CD4-positive, alpha-beta T cell treated with Interleukin-2 at 100 ng/mL for 4 hours (primary cell): ENCODE measurements around the gene ARF1.
A peak's percentile ranks its signal among the peaks of the same experiment; 100 is the strongest.

Experiments
- DNase-seq: peaks from one replicate; pipeline ENCODE4 v3.0.0-alpha.2; 2020; ENCODE audit warnings: low spot score

Gene ARF1

DNA sequence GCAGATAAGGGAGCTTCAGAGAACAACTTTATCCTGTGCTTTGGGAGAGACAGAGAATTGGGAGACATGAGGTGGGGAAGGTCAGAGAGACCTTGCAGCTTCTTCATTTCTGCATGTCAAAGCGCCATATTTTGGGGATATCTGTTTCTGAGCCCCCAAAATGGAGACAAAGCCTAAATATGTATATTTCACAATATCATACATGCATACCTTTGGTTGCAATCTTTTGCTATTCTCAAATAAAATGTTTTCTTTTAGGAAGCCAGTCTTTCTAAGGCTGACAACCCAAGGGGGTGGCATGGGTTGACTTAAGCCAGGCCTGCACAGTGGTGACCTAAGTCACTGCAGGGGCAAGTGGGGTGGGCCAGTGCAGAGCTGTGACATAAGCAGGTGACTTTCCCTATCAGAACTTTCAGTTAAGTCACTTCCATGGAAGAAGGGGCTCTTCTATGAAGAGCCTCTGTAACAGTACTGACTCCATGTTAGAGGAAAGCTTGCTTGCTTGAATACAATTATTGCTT lies 40.5 kb downstream of the ARF1 start:
- DNase-seq, result no peak

DNA sequence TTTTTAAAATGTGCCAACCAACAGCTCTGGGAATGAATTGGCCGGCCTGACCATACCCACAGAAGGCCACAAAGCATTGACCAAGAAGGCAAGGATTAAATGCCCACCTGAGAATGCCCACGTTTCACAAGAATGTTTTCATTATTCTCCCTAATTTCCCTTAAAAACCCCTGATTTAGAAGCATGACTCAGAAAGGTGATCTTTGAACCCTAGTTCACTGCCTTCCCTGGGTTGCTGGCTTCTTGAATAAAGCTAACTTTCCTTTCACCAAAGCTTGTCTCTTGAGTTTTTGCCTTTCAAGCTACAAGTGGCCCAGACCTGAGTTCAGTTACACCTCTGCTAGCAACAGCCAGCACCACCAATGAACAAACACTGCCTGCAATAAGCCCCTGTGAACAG lies 41.0 kb downstream of the ARF1 start:
- DNase-seq, result no peak

DNA sequence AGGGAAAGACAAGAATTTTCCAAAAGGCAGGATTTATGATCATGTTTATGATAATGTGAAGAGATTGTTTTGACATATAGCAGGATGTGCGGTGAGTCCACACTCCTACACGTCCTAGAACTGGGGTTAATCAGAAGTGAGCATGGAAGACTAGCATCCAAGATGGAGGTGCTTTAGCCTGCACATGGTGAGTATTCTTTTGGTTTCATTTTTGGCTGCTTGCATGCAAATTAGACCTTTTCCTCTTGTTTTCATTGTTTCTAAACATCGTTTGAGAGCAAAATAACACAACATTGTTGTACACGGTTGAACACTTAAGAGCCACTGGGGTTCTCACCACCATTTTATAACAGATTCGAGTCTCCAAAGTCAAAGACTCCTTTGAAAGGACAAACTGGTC lies 42.7 kb downstream of the ARF1 start:
- no peak for DNase-seq

DNA sequence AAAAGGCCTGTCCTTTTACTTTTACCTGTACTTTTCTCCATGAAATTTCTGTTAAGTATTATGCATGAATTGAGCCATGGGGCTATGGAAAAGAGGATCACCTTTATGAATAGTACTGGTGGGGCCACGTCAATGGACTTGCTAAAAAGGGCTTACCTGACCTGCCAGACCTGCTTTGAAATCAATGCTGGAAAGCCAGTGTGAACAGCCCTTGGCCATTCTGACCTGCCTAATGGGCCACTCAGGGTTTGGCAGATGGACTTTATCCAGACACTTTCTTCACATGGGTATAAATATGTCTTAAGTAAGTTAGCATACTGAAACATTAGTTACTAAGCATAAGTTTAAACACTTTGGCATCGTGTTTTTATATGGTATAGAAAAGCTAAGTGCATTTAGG lies 49.3 kb downstream of the ARF1 start:
- no peak for DNase-seq

DNA sequence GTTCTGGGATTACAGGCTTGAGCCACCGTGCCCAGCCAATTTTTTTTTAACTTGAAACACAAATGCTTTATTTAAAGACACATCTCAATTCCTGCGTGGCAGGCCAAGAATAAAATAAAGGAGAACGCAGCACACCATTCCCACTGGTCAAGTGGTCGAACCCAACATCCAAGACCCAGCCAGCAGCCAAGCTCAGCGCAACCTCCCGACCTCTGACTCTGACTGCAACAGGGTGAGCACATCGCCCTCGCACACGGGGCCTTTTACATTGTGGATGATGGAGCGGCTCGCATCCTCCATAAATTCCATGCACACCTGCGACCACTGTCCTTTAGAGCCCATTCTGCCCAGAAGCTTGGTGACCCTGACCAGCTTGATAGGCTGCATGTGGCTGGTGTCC lies 52.1 kb downstream of the ARF1 start:
- DNase-seq, result no peak

DNA sequence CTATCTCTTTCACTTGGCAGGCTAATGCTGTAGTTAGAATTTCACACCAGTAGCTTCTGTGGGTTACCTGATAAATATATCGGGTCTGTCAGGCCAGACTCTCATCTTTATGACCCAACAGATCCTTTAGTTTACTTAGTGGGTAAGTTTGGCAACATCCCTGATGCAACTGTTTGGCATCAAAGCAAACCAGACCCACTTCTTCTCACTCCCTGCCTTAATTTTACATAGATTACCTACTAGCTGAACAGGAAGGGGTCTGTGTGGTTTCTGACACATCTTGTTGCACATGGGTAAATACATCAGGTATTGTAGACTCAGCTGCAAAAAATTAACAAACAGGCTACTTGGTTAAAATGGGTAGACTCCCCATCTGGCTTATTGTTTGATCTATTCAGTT lies 54.4 kb downstream of the ARF1 start:
- DNase-seq, result peak; percentile 10

DNA sequence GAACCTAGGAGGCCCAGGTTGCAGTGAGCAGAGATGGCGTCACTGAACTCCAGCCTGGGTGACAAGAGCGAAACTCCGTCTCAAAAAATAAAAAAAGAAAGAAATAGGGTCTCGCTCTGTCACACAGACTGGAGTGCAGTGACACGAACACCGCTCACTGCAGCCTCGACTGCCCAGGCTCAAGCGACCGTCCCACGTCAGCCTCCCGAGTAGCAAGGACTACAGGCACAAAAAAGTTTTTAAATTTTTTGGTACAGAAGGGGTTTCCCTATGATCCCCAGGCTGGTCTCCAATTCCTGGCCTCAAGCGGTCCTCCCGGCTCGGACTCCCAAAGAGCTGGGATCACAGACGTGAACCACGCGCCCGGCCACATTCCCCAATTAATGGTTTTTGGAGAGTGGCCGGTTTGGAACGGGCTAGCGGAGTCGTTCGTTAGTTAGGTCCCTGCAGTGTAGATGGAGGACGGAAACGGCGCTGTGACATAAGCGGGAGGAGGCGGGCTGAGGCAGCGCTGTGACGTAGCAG lies 57.0 kb downstream of the ARF1 start:
- DNase-seq, result no peak

DNA sequence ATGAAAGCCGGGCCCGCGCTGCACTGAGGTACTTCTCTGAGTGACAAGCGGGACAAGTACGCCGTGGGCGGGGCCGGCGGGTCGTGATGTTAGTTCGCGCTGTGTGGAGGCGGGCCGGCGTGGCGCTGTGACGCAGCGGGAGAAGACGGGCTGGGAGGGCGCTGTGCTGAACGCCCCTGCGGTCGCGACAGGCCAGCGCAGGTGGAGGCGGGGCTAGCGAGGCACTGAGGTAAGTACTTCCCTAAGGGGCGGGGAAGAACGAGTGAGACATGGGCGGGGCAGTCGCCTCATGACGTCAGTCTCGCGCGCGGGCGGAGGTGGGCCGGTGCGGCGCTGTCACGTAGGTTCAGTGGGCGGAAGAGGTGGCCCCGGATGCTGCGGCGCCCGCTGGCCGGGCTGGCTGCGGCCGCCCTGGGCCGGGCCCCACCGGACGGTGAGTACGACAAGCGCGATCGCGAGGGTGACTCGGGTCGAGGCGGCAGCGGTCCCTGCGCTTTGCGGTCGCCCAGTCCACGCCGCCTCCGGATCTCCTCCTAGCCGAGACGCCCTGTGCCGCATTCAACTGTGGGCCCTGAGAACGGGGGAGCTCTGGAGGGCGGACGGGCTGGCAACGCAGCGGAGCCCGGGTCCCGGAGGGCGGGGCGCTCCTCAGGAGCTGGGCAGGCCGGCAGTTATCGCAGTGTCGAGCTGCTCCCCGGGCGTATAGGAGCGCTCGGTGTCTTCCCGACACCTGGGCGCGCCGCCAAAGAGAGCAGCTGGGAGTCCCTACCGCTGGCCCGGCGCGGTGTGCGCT lies 57.6 kb downstream of the ARF1 start, which contains the start of gene GUK1:
TSS of gene GUK1 (plus strand) at position 349 of the 793 bp plus-strand sequence. CDS start at position 373, 24 bp downstream.
- peak; percentile 100 for DNase-seq

DNA sequence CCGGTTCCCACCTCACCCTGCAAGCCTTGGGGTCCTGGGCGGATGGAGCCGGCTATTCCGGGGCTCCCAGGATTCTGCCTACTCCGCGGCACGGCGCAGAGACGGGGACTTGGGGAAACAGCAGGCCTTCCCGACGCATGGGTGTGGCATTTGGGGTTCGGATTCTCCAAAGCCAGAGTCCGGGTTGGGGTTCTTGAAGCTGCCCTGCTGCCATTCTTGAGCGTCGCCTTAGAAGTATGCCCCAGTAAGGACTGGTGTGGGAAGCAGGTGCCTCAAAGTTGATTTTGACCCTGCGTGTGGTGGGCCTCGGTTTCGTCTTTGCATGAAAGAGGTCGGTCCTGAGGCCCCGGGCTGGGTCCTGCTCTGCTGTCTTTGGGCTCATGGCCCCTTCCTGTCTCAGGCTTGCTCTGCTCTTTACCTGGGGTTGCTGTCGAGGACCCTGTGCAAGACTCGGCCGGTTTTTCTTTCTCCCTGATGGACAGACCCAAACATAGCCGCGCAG lies 58.3 kb downstream of the ARF1 start:
- DNase-seq, result no peak

DNA sequence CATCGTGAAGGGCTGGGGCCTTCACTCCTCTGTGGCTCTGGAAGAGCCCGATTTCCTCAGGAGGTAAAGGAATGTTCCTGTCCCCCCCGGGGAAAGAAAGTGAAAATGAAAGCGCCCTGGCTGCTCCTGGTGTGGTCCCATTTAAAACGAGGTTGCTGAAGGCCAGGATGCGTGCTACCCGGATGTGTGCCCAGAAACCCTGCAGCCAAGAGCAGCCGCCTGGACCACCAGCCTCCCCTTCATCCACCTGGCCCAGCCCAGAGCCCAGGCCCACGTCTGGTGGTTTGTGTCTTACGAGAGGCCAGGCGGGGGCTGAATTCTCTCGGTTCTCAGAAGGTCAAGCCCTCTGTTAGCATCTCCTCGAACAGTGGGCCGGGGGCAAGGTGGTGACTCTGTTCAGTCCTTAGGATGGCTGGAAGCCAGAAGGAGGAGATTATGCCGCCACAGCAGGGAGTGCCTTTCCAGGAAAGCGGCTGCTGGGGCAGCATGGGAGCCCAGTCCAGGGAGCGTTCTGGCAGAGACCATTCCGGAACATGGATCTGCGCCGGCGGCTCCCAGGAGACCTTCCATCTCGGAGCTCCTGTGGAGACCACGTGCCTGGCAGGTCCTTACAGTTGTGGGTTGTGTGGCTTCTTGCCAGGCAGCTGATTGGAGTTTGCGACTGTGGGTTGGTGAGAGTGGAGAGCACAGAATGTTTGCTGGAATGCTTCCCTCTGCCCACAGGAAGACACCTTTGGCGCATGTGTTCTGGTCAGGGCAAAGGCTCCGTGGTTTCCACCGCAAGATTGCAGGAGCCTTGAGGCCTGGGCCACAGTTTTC lies 58.9 kb downstream of the ARF1 start:
- peak; percentile 22 for DNase-seq

DNA sequence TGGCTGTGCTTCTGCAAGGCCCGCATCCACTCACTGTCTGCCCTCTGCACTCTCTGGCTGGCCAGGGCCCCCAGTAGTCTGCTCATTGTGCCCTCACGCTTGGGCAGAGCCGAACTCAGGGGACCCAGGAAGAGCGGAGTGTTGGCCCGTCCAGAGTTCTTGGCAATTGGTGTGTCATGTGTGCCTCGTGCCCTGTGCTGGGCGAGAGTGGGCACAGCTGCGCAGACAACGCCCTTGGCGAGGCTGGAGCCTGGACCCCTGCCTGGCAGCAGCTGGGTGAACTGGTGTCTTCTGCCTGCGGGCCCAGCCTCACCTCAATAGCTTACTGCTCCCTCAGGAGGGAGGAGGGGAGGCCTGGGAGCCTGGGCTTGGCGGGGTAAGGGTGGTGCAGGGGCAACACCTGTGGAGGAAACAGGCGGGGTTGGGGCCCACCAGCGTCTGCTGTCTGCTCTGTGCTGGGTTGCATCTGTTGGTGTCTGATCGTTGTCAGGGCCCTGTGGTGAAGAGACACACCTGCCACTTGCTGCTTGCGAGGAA lies 59.7 kb downstream of the ARF1 start:
- DNase-seq, result no peak

DNA sequence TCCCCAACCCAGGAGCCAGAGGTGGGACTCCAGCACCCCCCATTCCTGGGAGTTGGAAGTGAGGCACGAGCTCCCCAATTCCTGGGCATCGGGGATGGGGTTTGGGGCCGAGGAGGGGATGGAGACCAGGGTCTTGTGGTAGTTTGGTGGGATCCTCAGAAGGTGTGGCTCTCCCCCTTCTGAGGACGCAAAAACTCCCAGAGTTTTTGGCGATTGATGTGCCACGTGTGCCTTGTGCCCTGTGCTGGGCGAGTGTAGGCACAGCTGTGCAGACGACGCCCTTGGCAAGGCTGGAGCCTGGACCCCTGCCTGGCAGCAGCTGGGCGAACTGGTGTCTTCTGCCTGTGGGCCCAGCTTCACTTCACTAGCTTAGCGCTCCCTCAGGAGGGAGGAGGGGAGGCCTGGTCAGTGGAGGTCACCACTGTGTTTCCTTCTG lies 60.2 kb downstream of the ARF1 start:
- DNase-seq, result no peak

DNA sequence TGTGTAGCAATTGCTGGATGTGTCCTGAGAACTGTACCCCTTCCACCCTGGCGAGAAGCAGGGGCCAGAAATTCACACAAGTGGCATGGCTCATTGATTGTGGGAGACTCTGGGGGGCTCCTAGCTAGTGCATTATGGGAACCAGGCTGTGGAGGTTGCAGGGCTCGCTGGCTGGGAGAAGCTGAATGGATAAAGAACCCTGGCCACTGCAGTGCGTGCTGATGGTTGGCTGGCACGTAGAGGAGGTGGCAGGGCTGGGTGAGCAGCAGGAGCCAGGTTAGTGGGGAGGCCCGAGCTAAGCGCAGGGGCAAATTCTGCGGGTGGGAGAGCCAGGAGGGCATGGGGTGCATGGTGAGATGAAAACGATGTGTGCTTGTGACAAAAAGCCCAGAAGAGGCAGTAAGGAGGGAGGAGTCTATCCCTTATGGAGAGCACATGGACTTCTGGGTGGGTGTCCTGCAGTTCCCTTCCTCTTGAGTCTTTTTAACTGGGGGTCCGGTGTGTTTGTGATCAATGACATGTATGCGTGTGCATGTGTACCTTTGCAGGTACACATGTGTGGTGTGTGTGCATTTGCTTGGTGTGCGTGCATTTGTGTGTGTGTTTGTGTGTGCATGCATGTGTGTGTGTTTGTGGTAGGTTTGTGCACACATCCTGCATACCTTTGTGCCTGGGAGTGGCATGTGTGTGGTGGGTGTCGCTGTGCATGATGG lies 61.1 kb downstream of the ARF1 start:
- DNase-seq, result no peak

DNA sequence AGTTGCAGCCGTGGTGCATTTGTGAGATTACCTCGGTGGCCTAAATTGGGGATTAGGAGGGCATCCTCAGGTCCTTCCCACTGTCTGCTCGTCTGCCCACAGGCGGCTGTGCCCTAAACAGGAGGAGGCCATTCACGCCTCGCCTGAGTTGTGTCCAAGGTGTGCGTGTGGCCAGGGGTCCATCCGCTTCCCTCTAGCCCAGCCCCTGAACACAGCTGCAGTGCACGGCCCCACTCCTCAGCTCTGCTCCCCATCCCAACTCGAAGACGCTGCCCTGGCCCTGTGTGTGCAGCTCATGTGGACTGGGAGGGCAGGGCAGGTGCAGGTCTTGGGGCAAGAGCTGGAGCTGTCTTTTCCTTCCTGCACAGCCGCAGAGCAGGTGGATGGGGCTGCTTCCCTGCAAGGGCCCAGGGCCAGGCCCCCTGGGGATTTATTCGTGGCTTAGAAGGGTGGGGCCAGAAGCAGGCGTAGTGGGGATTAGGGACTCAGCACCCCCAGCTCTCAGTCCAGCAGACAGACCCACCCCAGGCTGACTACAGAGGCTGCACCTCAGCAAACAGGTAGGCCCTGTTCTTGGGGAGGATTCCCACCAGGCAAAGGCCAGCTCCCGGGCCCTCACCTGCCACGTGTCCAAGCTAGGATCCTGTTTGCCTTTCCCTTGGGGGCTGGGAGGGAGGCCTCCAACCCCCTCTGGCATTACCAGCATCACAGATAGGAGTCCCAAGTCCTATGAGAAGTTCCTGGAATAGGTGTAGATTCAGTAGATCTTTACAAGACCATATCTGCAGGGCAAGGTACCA lies 61.9 kb downstream of the ARF1 start:
- DNase-seq, result no peak

DNA sequence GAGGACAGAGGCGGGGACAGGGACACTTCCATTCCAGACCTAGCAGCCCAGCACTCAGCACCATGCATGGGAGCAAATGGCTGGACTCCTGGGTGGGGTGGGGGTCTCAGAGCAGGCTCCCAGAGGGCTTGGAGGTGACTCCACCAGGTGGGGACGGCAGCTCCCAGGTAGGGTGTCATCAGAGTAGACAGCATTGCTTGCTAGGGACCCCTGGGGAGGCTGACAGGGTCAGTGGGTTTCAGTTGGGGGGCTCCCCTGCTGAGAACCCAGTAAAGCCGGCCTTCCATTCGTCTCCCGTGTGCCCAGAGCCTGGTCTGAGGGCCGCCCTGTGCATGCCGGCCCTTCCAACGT lies 62.5 kb downstream of the ARF1 start:
- no peak for DNase-seq

DNA sequence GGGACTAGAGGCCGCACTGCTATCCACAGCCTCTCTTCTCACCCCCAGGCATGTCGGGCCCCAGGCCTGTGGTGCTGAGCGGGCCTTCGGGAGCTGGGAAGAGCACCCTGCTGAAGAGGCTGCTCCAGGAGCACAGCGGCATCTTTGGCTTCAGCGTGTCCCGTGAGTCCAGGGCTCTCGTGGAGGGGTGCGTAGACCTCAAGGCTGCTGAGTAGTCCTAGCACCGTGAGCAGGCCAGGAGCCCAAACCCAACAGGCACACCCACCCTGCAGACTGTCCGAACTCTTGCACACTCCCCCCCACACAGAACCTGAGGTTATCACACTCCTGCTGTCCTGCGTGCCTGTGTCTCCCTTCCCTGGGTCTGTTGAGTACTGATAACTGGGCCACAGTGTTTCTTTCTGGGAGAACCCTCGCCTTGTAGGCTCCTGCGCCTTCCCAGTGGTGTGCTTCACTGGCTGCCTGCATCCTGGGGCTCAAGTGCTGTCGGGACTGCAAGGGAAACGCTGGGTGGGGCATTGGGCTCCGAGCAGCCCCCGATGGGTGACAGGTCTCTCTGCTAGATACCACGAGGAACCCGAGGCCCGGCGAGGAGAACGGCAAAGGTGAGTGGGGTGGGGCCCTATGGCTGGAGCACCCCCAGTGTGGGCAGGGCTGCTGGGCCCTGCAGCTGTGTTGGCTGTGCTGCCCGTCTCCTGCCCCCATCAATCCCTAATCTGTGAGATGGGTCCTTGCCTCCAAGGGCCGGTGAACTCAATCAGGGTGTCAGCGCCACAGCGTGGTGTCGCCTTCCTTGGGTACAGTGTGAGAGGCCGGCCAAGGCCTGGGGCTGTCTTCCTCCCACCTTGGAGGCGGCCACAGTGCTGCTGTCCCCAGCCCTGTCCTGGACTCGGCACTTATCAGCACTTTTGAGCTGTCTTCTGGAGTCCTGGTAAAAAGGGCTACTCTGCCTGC lies 63.2 kb downstream of the ARF1 start:
- no peak for DNase-seq

DNA sequence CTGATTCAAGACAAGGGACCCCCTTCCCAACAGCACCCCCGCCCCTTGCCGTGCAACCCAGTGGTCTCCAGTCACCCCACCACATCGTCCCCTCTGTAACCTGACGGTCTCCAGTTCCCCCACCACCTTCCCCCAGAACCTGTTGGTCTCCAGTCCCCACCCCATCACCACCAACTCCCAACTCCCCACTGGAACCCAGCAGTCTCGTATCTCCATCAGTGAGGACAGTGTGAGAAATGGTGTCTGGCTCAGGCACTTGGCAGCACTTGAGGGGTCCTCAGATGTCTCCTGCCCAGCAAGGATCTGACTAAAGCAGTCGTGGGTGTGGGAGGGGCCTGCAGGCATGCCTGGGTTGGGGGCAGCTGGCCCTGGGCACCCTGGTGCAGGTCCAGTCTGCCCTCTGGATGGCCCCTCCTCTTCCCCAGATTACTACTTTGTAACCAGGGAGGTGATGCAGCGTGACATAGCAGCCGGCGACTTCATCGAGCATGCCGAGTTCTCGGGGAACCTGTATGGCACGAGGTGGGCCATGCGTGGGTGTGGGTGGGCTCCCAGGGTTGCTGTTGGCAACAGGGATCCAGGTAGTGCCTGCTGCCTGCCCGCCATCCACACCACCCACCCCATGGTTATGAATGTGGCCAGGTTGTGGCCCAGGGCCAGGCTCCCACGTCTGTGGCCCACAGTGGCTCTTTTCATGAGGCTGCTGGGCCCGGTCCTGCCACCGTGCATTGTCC lies 64.1 kb downstream of the ARF1 start:
- DNase-seq, result no peak

DNA sequence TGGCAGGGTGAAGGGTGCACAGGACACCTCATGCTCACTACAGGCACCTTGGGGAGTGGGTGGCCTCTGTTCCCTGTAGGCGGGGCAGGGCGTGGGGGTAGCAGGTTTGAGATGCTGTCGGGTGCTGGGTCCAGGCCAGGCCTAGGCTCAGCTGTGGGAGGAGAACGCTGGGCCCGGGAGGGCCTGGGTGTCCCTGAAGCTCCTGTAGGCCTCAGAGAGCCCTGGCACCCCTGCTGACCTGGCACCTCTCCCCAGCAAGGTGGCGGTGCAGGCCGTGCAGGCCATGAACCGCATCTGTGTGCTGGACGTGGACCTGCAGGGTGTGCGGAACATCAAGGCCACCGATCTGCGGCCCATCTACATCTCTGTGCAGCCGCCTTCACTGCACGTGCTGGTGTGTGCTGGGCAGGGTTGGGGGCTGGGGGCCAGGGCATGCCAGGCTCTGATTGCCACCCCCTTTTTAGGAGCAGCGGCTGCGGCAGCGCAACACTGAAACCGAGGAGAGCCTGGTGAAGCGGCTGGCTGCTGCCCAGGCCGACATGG lies 64.7 kb downstream of the ARF1 start:
- no peak for DNase-seq

DNA sequence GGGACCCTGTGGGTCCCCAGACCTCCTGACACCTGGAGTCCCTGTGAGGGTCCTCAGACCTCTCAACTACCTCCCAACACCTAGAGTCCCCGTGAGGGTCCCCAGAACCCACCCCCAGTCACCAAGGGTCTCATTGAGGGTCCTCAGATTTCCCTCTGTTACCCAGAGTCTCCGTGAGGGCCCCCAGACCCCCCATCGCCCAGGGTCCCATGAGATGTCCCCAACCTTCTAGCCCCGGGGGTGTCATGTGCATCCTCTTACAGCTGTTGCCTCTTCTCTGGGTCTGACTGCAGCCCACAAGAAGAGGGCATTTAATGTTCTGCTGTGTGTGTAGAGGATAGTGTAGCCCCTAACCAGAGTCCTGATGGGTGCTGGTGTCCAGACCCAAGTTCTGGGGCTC lies 65.3 kb downstream of the ARF1 start:
- no peak for DNase-seq
